ENCODE results near the gene ARID1A.
A peak's percentile ranks its signal among the peaks of the same experiment; 100 is the strongest.

ARID1A gene

GRCh38 chr1:26739329-26739914 lies 43.6 kb downstream of the ARID1A start:
- Histone ChIP-seq H3K9ac (ENCODE audit: low read depth, low read length, poor library complexity, severe bottlenecking) (no peak overlapping the region), H3K4me2 (ENCODE audit: low read depth, low read length, poor library complexity, severe bottlenecking) (no peak overlapping the region), H4K20me1 (ENCODE audit: insufficient read depth, low read length, poor library complexity, severe bottlenecking) (peaks cover 69% of the 10 kb centered on the region), H3K9me2 (replicated peaks; ENCODE audit: low read depth, low read length) (no peaks in the 10 kb centered on the region), H3F3A (ENCODE audit: low read depth) (peaks cover 14% of the 10 kb centered on the region), H3K4me3 (ENCODE audit: low read length, poor library complexity, severe bottlenecking) (no peak overlapping the region), H3K36me3 (ENCODE audit: insufficient read depth, low read length) (peaks cover 81% of the 10 kb centered on the region; the same call in 1 of the 2 replicates), H3K4me1 (ENCODE audit: insufficient read depth, low read length, poor library complexity, severe bottlenecking) (peaks cover 13% of the 10 kb centered on the region), H2AFZ (ENCODE audit: low read length) (no peak overlapping the region), H3K27me3 (ENCODE audit: insufficient read depth, low read length, poor library complexity, severe bottlenecking) (no peaks in the 10 kb centered on the region), H3K9me3 (ENCODE audit: insufficient read depth, low read depth, low read length) (no peaks in the 10 kb centered on the region), H3K79me2 (ENCODE audit: insufficient read depth, low read length) (peaks cover 82% of the 10 kb centered on the region)
- no peak for TF ChIP-seq CTCF (conservative IDR thresholded peaks at IDR 0.05; ENCODE audit: low read length)
- TF ChIP-seq EZH2phosphoT487 (IDR thresholded peaks at IDR 0.05; ENCODE audit: borderline replicate concordance): no peak

DNA sequence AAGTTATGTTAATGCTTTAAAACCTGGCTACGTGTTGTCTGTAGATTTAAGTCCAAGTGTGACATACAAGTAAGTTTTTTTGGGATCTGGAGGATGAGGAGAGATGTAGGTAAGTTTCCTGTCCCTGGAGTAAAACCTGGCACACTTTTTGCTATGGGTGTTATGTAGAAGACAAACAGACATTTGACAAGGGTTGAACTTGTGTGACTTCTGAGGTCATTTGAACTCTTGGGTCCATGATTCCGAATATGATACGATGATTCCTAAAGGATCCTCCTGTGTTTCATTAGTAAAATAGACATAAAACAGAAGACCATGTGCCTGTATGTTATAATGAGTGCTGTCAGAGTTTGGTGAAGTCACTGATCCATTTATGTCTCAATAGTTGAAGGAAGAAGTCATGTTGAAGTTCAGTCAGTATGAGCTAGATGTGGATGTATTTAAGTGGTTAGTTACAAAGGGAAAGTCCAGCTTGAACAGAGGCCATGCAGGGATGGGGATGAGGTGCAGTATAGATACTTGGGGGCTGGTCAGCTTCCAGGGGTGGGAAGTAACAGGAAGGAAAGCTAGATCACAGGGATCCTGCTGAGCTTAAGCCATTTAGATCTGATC lies 44.3 kb downstream of the ARID1A start:
- Histone ChIP-seq H2AFZ (ENCODE audit: low read length) (no peak overlapping the region), H4K20me1 (ENCODE audit: insufficient read depth, low read length, poor library complexity, severe bottlenecking) (peaks cover 70% of the 10 kb centered on the region), H3K36me3 (ENCODE audit: insufficient read depth, low read length) (peaks cover 81% of the 10 kb centered on the region), H3K4me2 (ENCODE audit: low read depth, low read length, poor library complexity, severe bottlenecking) (no peak overlapping the region), H3K79me2 (ENCODE audit: insufficient read depth, low read length) (peaks cover 82% of the 10 kb centered on the region), H3K27me3 (ENCODE audit: insufficient read depth, low read length, poor library complexity, severe bottlenecking) (no peaks in the 10 kb centered on the region), H3K4me1 (ENCODE audit: insufficient read depth, low read length, poor library complexity, severe bottlenecking) (peaks cover 20% of the 10 kb centered on the region), H3K4me3 (ENCODE audit: low read length, poor library complexity, severe bottlenecking) (no peak overlapping the region), H3K9me3 (ENCODE audit: insufficient read depth, low read depth, low read length) (no peaks in the 10 kb centered on the region), H3F3A (ENCODE audit: low read depth) (peaks cover 13% of the 10 kb centered on the region), H3K9ac (ENCODE audit: low read depth, low read length, poor library complexity, severe bottlenecking) (peak overlapping the region; percentile 5), H3K9me2 (replicated peaks; ENCODE audit: low read depth, low read length) (no peaks in the 10 kb centered on the region)
- no peak for TF ChIP-seq EZH2phosphoT487 (IDR thresholded peaks at IDR 0.05; ENCODE audit: borderline replicate concordance)
- TF ChIP-seq CTCF (conservative IDR thresholded peaks at IDR 0.05; ENCODE audit: low read length): no peak

DNA sequence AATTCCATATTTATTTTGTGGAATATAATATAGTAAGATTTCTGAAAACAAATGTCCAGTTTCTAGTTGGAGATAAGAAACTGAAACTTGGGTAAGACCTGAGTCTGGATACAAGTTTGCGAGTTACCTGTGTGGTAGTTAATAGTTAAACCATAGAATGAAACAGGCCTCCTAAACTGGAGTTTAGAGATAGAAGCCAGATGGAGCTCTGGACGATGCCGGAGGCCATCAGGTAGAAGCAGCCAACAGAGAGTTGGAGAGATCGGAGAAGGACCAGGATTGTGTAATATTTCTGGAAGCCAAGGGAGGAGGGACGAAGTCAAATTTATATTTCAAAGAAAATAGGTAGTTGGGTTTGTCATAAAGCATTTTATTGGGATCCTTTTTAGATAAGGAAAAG lies 45.1 kb downstream of the ARID1A start:
- Histone ChIP-seq H3K9me3 (ENCODE audit: insufficient read depth, low read depth, low read length) (no peaks in the 10 kb centered on the region), H3K9ac (ENCODE audit: low read depth, low read length, poor library complexity, severe bottlenecking) (no peak overlapping the region), H3K9me2 (replicated peaks; ENCODE audit: low read depth, low read length) (no peaks in the 10 kb centered on the region), H3K4me3 (ENCODE audit: low read length, poor library complexity, severe bottlenecking) (no peak overlapping the region), H3K4me2 (ENCODE audit: low read depth, low read length, poor library complexity, severe bottlenecking) (no peak overlapping the region), H3K79me2 (ENCODE audit: insufficient read depth, low read length) (peaks cover 82% of the 10 kb centered on the region), H4K20me1 (ENCODE audit: insufficient read depth, low read length, poor library complexity, severe bottlenecking) (peaks cover 71% of the 10 kb centered on the region), H3F3A (ENCODE audit: low read depth) (peaks cover 13% of the 10 kb centered on the region), H3K36me3 (ENCODE audit: insufficient read depth, low read length) (peaks cover 81% of the 10 kb centered on the region), H3K4me1 (ENCODE audit: insufficient read depth, low read length, poor library complexity, severe bottlenecking) (peaks cover 23% of the 10 kb centered on the region), H3K27me3 (ENCODE audit: insufficient read depth, low read length, poor library complexity, severe bottlenecking) (no peaks in the 10 kb centered on the region), H2AFZ (ENCODE audit: low read length) (no peak overlapping the region)
- TF ChIP-seq EZH2phosphoT487 (IDR thresholded peaks at IDR 0.05; ENCODE audit: borderline replicate concordance): no peak
- TF ChIP-seq CTCF (conservative IDR thresholded peaks at IDR 0.05; ENCODE audit: low read length): no peak
